ENCODE data around the gene SKA3.
"Not testable (repeated sequence)": the region's sequence is repeated elsewhere in the genome, so short reads cannot be mapped to it uniquely, and the experiment has no call there.

Gene SKA3

GRCh38 chr13:21212138-21212775 lies 35.9 kb upstream of the SKA3 start:
- H3K4me3 ChIP-seq (ENCODE audit: low read depth, low read length), result no peak overlapping the region
- no peak for DNase-seq (ENCODE audit: low read depth)
- no peak for TF ChIP-seq CTCF (IDR thresholded peaks at IDR 0.05; ENCODE audit: control insufficient read depth, extremely low read depth, insufficient read depth)

- TF ChIP-seq CTCF (IDR thresholded peaks at IDR 0.05; ENCODE audit: control insufficient read depth, extremely low read depth, insufficient read depth), result no peak
- DNase-seq (ENCODE audit: low read depth), result no peak
- H3K4me3 ChIP-seq (ENCODE audit: low read depth, low read length), result no peak overlapping the region
These were observed 32.4 kb upstream of the SKA3 start for GRCh38 chr13:21208652-21209154.

- TF ChIP-seq CTCF (IDR thresholded peaks at IDR 0.05; ENCODE audit: control insufficient read depth, extremely low read depth, insufficient read depth), result no peak
- DNase-seq (ENCODE audit: low read depth), result peak; percentile 46
- H3K4me3 ChIP-seq (ENCODE audit: low read depth, low read length), result no peak overlapping the region
These were observed 26.6 kb upstream of the SKA3 start for GRCh38 chr13:21202767-21203531.

- DNase-seq (ENCODE audit: low read depth); H3K4me3 ChIP-seq (ENCODE audit: low read depth, low read length): not testable (repeated sequence)
These were observed 25.3 kb upstream of the SKA3 start for GRCh38 chr13:21201456-21202190.

GRCh38 chr13:21198391-21198790 lies 22.0 kb upstream of the SKA3 start:
- not testable (repeated sequence) for H3K4me3 ChIP-seq (ENCODE audit: low read depth, low read length); DNase-seq (ENCODE audit: low read depth)

GRCh38 chr13:21197606-21198225 lies 21.4 kb upstream of the SKA3 start:
- not testable (repeated sequence) for H3K4me3 ChIP-seq (ENCODE audit: low read depth, low read length); DNase-seq (ENCODE audit: low read depth)

GRCh38 chr13:21194756-21195155 lies 18.4 kb upstream of the SKA3 start:
- H3K4me3 ChIP-seq (ENCODE audit: low read depth, low read length); DNase-seq (ENCODE audit: low read depth): not testable (repeated sequence)

- not testable (repeated sequence) for DNase-seq (ENCODE audit: low read depth)
These were observed 10.1 kb upstream of the SKA3 start for GRCh38 chr13:21186410-21186809.

GRCh38 chr13:21181671-21182070 lies 5.3 kb upstream of the SKA3 start:
- no peak for TF ChIP-seq CTCF (IDR thresholded peaks at IDR 0.05; ENCODE audit: control insufficient read depth, extremely low read depth, insufficient read depth)
- no peak for DNase-seq (ENCODE audit: low read depth)
- no peak overlapping the region for H3K4me3 ChIP-seq (ENCODE audit: low read depth, low read length)

More at GRCh38 chr13:21186410-21186809, 10.1 kb upstream of the SKA3 start:
- H3K4me3 ChIP-seq (ENCODE audit: low read depth, low read length), result not testable (repeated sequence)

Data from LNCaP clone FGC (cell line).